IMR-90 (cell line): ENCODE data around the gene IQCC. TPM values are rescaled to one million over a fixed set of nuclear protein-coding genes. Genes with fewer than 3 reads are reported as not detected.
A peak's percentile ranks its signal among the peaks of the same experiment; 100 is the strongest.

Experiments
- ATAC-seq: fragments of 200-7000 bp; cut with Tn5 transposase; 2 replicates; pipeline ENCODE4 v1.9.1; 2020; ENCODE audit warnings: low read depth, mild to moderate bottlenecking, moderate library complexity
- BruUV-seq: library from RNA; stranded (reverse); fragments of 400-500 nt; replicated peaks from 2 replicates; lab custom pipeline; 2021; lab: Mats Ljungman, UMichigan
- CTCF ChIA-PET: fragments of 300-600 bp; formaldehyde crosslinking; extraction: SDS; loops from one replicate; lab custom pipeline; 2021; ENCODE audit warnings: antibody characterized with exemption; lab: Yijun Ruan, JAX
- POLR2A ChIA-PET: fragments of 300-600 bp; sonication (Branson Sonifier 250); formaldehyde crosslinking; loops from one replicate; lab custom pipeline; 2022; ENCODE audit warnings: antibody characterized with exemption; ENCODE audit not compliant: unreplicated experiment; lab: Charles Lee
- DNase-seq: peaks from one replicate; pipeline ENCODE4 v3.0.0; 2013
- H2AFZ ChIP-seq: replicated peaks from 2 replicates; pipeline ENCODE3; 2013; ENCODE audit warnings: low read length, mild to moderate bottlenecking; ENCODE audit not compliant: poor library complexity
- H2AK5ac ChIP-seq: 2 replicates; pipeline ENCODE4 v1.6.1; 2013; ENCODE audit warnings: low read depth, low read length, inconsistent platforms
- H2AK9ac ChIP-seq: replicated peaks from 2 replicates; pipeline ENCODE3; 2013; ENCODE audit warnings: mild to moderate bottlenecking, low read depth, low read length, moderate library complexity; ENCODE audit not compliant: poor library complexity
- H2BK120ac ChIP-seq: 2 replicates; pipeline ENCODE4 v1.6.1; 2013; ENCODE audit warnings: low read depth, low read length, inconsistent platforms
- H2BK15ac ChIP-seq: 3 replicates; pipeline ENCODE4 v1.6.1; 2013; ENCODE audit warnings: low read depth, low read length, inconsistent platforms
- H2BK20ac ChIP-seq: 2 replicates; pipeline ENCODE4 v1.6.1; 2013; ENCODE audit warnings: low read depth, mild to moderate bottlenecking, inconsistent platforms, low read length, moderate library complexity
- H2BK5ac ChIP-seq: 2 replicates; pipeline ENCODE4 v1.6.1; 2013; ENCODE audit warnings: mild to moderate bottlenecking, low read depth, low read length, inconsistent platforms; ENCODE audit not compliant: poor library complexity, severe bottlenecking
- H3K14ac ChIP-seq: replicated peaks from 2 replicates; pipeline ENCODE4 v1.6.1; 2013; ENCODE audit warnings: low read depth, low read length, inconsistent platforms
- H3K18ac ChIP-seq: 2 replicates; pipeline ENCODE4 v1.6.1; 2013; ENCODE audit warnings: low read depth, low read length, control low read depth
- H3K23ac ChIP-seq: 2 replicates; pipeline ENCODE4 v1.6.1; 2013; ENCODE audit warnings: low read depth, low read length, inconsistent platforms
- H3K27ac ChIP-seq: 2 replicates; pipeline ENCODE4 v1.5.1; 2013; ENCODE audit warnings: mild to moderate bottlenecking, control low read depth, low read length; ENCODE audit not compliant: insufficient read depth
- H3K27me3 ChIP-seq: 2 replicates; pipeline ENCODE4 v1.6.1; 2013; ENCODE audit warnings: low read length; ENCODE audit not compliant: control insufficient read depth, insufficient read depth
- H3K36me3 ChIP-seq: 2 replicates; pipeline ENCODE4 v1.6.1; 2013; ENCODE audit warnings: low read length, mixed read lengths; ENCODE audit not compliant: control insufficient read depth, insufficient read depth
- H3K4ac ChIP-seq: 2 replicates; pipeline ENCODE4 v1.6.1; 2013; ENCODE audit warnings: low read depth, low read length, inconsistent platforms
- H3K4me1 ChIP-seq: 2 replicates; pipeline ENCODE4 v1.6.1; 2013; ENCODE audit warnings: low read length, mixed read lengths; ENCODE audit not compliant: control insufficient read depth, insufficient read depth
- H3K4me2 ChIP-seq: 2 replicates; pipeline ENCODE4 v1.6.1; 2013; ENCODE audit warnings: low read depth, mild to moderate bottlenecking, control low read depth, low read length, moderate library complexity
- H3K4me3 ChIP-seq: 2 replicates; pipeline ENCODE4 v1.5.1; 2013; ENCODE audit warnings: low read depth, mild to moderate bottlenecking, control low read depth, low read length, moderate library complexity; ENCODE audit not compliant: insufficient read depth
- H3K56ac ChIP-seq: 2 replicates; pipeline ENCODE4 v1.6.1; 2013; ENCODE audit warnings: low read length, inconsistent platforms; ENCODE audit not compliant: insufficient read depth; ENCODE audit errors: extremely low read depth
- H3K79me1 ChIP-seq, 2 experiments: 2 replicates each; pipeline ENCODE4 v1.6.1; 2013; ENCODE audit warnings: low read length in 2 of 2, inconsistent platforms in 1 of 2, low read depth in 1 of 2
- H3K9ac ChIP-seq: 2 replicates; pipeline ENCODE4 v1.6.1; 2013; ENCODE audit warnings: low read depth, low read length, control low read depth
- H3K9me1 ChIP-seq: 2 replicates; pipeline ENCODE4 v1.6.1; 2013; ENCODE audit warnings: low read length, inconsistent platforms; ENCODE audit not compliant: insufficient read depth
- H3K9me3 ChIP-seq: 2 replicates; pipeline ENCODE4 v1.6.1; 2013; ENCODE audit warnings: low read length; ENCODE audit not compliant: control insufficient read depth, insufficient read depth
- H4K20me1 ChIP-seq: 2 replicates; pipeline ENCODE4 v1.6.1; 2013; ENCODE audit warnings: low read length, inconsistent platforms; ENCODE audit not compliant: insufficient read depth
- H4K5ac ChIP-seq: 2 replicates; pipeline ENCODE4 v1.6.1; 2013; ENCODE audit warnings: mild to moderate bottlenecking, low read depth, low read length, control low read depth
- H4K8ac ChIP-seq, 2 experiments: 2 replicates each; pipeline ENCODE4 v1.6.1; 2013; ENCODE audit warnings: low read depth in 2 of 2, low read length in 2 of 2, control low read depth in 1 of 2, inconsistent platforms in 1 of 2
- H4K91ac ChIP-seq: 2 replicates; pipeline ENCODE4 v1.6.1; 2013; ENCODE audit warnings: low read depth, low read length, inconsistent platforms; ENCODE audit not compliant: insufficient read depth
- CEBPB ChIP-seq: IDR thresholded peaks from 2 replicates; pipeline ENCODE4 v1.6.1; 2012; ENCODE audit warnings: low read depth, low read length, improper control_type of control experiment
- CHD1 ChIP-seq: IDR thresholded peaks from 2 replicates; pipeline ENCODE4 v1.6.1; 2012; ENCODE audit warnings: low read depth, low read length, improper control_type of control experiment
- CTCF ChIP-seq: conservative IDR thresholded peaks from 2 replicates; pipeline ENCODE4 v1.5.1; 2012; ENCODE audit warnings: mild to moderate bottlenecking, low read depth, low read length, improper control_type of control experiment
- FOS ChIP-seq: fragments of 150-350 bp; IDR thresholded peaks from 2 replicates; pipeline ENCODE4 v1.6.1; 2016; ENCODE audit warnings: low read depth, low read length
- MAZ ChIP-seq: IDR thresholded peaks from 2 replicates; pipeline ENCODE4 v1.6.1; 2012; ENCODE audit warnings: low read depth, mild to moderate bottlenecking, low read length, improper control_type of control experiment, moderate library complexity, borderline replicate concordance
- MXI1 ChIP-seq: IDR thresholded peaks from 2 replicates; pipeline ENCODE4 v1.6.1; 2012; ENCODE audit warnings: low read depth, mild to moderate bottlenecking, low read length, moderate library complexity, borderline replicate concordance
- POLR2A ChIP-seq: IDR thresholded peaks from 2 replicates; pipeline ENCODE4 v1.6.1; 2012; ENCODE audit warnings: mild to moderate bottlenecking, low read depth, low read length
- RAD21 ChIP-seq: IDR thresholded peaks from 2 replicates; pipeline ENCODE4 v1.6.1; 2012; ENCODE audit warnings: low read length, improper control_type of control experiment
- WGBS, 2 experiments: methylation state at CpG; one replicate each; pipeline versions ENCODE4 v1.1.5 to v1.1.7; 2013; ENCODE audit warnings: missing lambda C conversion rate in 2 of 2; ENCODE audit not compliant: insufficient read length in 1 of 2; ENCODE audit errors: extremely low coverage in 2 of 2; 5-methylcytosine and 5-hydroxymethylcytosine counted together
- dilution Hi-C: fragments of 300-500 bp; cut with HindIII; formaldehyde crosslinking; loops from one replicate; pipeline ENCODE4 v1.14.3; 2018; ENCODE audit warnings: low sequenced_read_pairs; ENCODE audit not compliant: unreplicated experiment
- in situ Hi-C: fragments of 300-500 bp; cut with MboI; formaldehyde crosslinking; loops from 3 replicates; pipeline ENCODE4 v1.14.3; 2019; ENCODE audit warnings: low sequenced_read_pairs, inconsistent platforms, mixed read lengths
- intact Hi-C: fragments of 100-400 bp; cut with micrococcal nuclease; formaldehyde crosslinking; loops from 2 replicates; pipeline ENCODE4 v1.10.0; 2022
- polyA plus RNA-seq, 3 experiments: library from polyadenylated mRNA; depleted of rRNA; stranded (reverse); fragments of >200 nt; gene quantifications; 2 replicates each; pipeline ENCODE4 v1.2.3, GENCODE V29; 2012; ENCODE audit warnings: low replicate concordance in 1 of 3
- total RNA-seq: library from RNA; depleted of rRNA; stranded (reverse); fragments of >200 nt; gene quantifications from 2 replicates; pipeline ENCODE4 v1.2.3, GENCODE V29; 2012

Gene IQCC
- total and polyA plus RNA-seq, 2 of the 4 experiments (the other 2 are of a cell fraction), result 1.6 to 2.2 TPM

GRCh38 chr1:32240140-32240951 is 34.9 kb downstream of the IQCC start:
- Histone ChIP-seq H3K18ac (peak overlapping the region; percentile 2; the same call in 1 of the 2 replicates), H2AK5ac (peak overlapping the region; percentile 83), H3K4ac (peak overlapping the region; percentile 86), H4K5ac (peak overlapping the region; percentile 58), H2BK15ac (peak overlapping the region; percentile 42; the same call in 2 of the 3 replicates), H3K9ac (peak overlapping the region; percentile 66), H3K27me3 (no peaks in the 10 kb centered on the region), H2BK120ac (peak overlapping the region; percentile 72), H3K4me2 (peak overlapping the region; percentile 86), H4K20me1 (no peaks in the 10 kb centered on the region), H3K9me3 (no peaks in the 10 kb centered on the region), H3K14ac (peak overlapping the region; percentile 84), H2AFZ (peak overlapping the region; percentile 89), H3K79me1 (peaks cover 0 to 29% of the 10 kb centered on the region in 2 experiments; a peak in 2 of 4 replicates), H2BK5ac (no peak overlapping the region), H2BK20ac (peak overlapping the region; percentile 55; the same call in 1 of the 2 replicates), H3K36me3 (no peaks in the 10 kb centered on the region), H3K4me3 (peak overlapping the region; percentile 51), H3K27ac (peak overlapping the region; percentile 45), H4K91ac (peak overlapping the region; percentile 79), H3K4me1 (peaks cover 12% of the 10 kb centered on the region), H3K23ac (peak overlapping the region; percentile 80), H3K56ac (peak overlapping the region; percentile 56; the same call in 1 of the 2 replicates), H2AK9ac (peak overlapping the region; percentile 92), H4K8ac (peak overlapping the region; percentile 87 to 89), H3K9me1 (0 out of 2 replicates have a peak, but pooled peaks cover 11% of the 10 kb centered on the region)
- dilution Hi-C loops, result no loop called here
- peak; percentile 57 for ATAC-seq
- peak; percentile 39 for DNase-seq
- no TSS peak for BruUV-seq
- intact Hi-C loops, result loop anchor here (5.0 kb wide), 2 partner anchors 72 to 92 kb away; no protein-coding TSS in a partner anchor
- ChIA-PET POLR2A (no interaction called here), CTCF (interaction anchor here (0.6 to 1.9 kb wide), 5 partner anchors 8 to 76 kb away, joined by 3 to 6 read pairs (median 5); no protein-coding TSS in a partner anchor)
- 7% methylated on average over 24 of the region's 62 CpGs; no CpG with 5 or more reads in 1 of the 2 experiments for WGBS, 2 experiments
- in situ Hi-C loops, result no loop called here
- TF ChIP-seq MXI1, result no peak
- TF ChIP-seq FOS, result no peak
- TF ChIP-seq RAD21, result no peak
- peak; percentile 37; the same call in 1 of the 2 replicates for TF ChIP-seq MAZ
- no peak for TF ChIP-seq CHD1
- TF ChIP-seq POLR2A, result 0 out of 2 replicates have a peak, but pooled peaks have one; percentile 14
- no peak for TF ChIP-seq CEBPB
- TF ChIP-seq CTCF, result 0 out of 2 replicates have a peak, but pooled peaks have one; percentile 18
